DND-41 (cell line): Measurements from ENCODE around the gene CHEK1.

Experiments used
- EZH2 ChIP-seq: IDR thresholded peaks from 3 replicates; pipeline ENCODE4 v1.6.1; 2012; ENCODE audit warnings: borderline replicate concordance, low read depth, mild to moderate bottlenecking, moderate library complexity, low read length, inconsistent platforms; ENCODE audit not compliant: severe bottlenecking
- TF ChIP-seq, protein P1 (sequence below): IDR thresholded peaks from 2 replicates; pipeline ENCODE4 v1.5.1; 2012; ENCODE audit warnings: borderline replicate concordance, low read length, moderate library complexity, mild to moderate bottlenecking; ENCODE audit not compliant: poor library complexity, severe bottlenecking; ENCODE audit errors: extremely low read depth

DNA sequence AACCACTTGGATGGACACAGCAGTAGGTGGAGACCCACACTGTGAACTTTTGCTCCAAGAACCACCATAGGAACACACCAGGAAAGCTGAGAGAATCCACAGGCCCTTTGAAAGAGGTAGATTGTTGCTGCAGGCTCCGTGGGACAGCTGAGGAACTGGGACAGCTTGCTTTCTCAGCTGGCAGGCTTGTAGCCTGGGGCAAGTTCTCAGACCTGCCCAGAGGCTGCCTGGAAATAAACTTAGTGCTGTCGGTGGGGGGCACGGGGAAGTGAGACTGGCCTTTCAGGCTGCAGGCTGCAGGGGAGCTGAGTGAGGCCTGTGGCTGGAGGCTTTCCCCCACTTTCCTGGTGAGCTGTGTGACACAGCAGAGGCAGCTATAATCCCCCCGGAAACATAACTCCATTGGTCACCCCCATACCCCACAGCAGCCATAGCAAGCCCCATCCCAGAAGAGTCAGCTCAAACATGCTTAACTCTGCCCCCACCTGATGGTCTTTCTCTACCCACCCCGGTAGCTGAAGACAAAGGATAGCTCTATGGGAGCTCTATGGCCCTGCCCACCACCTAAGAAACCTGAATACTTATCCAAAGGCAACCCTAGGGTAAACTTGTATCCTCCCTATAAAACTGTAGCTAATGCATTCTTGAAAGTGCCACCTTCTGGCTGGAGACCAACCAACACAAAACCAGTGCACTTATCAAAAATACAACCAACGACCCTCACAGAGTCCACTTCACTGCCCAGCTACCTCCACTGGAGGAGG, 77.1 kb downstream of the CHEK1 start:
- TF ChIP-seq, protein P1, sequence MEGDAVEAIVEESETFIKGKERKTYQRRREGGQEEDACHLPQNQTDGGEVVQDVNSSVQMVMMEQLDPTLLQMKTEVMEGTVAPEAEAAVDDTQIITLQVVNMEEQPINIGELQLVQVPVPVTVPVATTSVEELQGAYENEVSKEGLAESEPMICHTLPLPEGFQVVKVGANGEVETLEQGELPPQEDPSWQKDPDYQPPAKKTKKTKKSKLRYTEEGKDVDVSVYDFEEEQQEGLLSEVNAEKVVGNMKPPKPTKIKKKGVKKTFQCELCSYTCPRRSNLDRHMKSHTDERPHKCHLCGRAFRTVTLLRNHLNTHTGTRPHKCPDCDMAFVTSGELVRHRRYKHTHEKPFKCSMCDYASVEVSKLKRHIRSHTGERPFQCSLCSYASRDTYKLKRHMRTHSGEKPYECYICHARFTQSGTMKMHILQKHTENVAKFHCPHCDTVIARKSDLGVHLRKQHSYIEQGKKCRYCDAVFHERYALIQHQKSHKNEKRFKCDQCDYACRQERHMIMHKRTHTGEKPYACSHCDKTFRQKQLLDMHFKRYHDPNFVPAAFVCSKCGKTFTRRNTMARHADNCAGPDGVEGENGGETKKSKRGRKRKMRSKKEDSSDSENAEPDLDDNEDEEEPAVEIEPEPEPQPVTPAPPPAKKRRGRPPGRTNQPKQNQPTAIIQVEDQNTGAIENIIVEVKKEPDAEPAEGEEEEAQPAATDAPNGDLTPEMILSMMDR, result no peak
- no peak for TF ChIP-seq EZH2
